ENCODE measurements around the gene CINP. TPM values are rescaled to one million over a fixed set of nuclear protein-coding genes. Genes with fewer than 3 reads are reported as not detected.

Gene CINP
- total RNA-seq, 1 experiment from 2014 or later, result 76.9 TPM

DNA sequence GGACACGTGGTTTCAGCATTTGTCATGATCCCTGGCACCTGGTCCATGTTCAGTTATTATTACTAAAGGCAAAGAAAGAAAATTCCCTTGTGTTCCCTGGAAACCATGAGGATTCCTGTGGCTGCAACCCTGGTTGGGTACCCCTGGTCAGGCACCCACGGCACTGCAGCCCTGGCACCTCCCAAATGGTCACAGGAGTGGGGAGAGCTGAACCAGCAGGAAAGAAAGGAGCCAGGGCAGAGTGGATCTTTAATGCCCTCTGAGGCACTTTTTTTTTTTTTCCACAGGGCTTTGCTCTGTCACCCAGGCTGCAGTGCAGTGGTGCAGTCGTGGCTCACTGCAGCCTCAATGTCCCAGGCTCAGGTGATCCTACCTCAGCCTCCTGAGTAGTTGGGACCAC is 17.5 kb downstream of the CINP start:
- Histone ChIP-seq H4K20me1 (ENCODE audit: low read length) (no peaks in the 10 kb centered on the region), H3K36me3 (ENCODE audit: low read depth, low read length) (peaks cover 21% of the 10 kb centered on the region), H2AFZ (ENCODE audit: low read length) (no peak overlapping the region), H3K4me3 (ENCODE audit: low read length) (no peak overlapping the region), H3K79me2 (ENCODE audit: low read length) (no peaks in the 10 kb centered on the region), H3K27ac (ENCODE audit: low read length) (no peak overlapping the region), H3K4me2 (ENCODE audit: low read length) (no peak overlapping the region), H3K9me3 (ENCODE audit: low read length) (no peaks in the 10 kb centered on the region), H3K4me1 (ENCODE audit: insufficient read depth, low read length) (no peaks in the 10 kb centered on the region), H3K27me3 (ENCODE audit: low read length) (no peaks in the 10 kb centered on the region), H3F3A (ENCODE audit: low read length, unreplicated experiment) (no peaks in the 10 kb centered on the region), H3K9me2 (replicated peaks; ENCODE audit: low read length) (no peaks in the 10 kb centered on the region), H3K9ac (ENCODE audit: low read length) (no peak overlapping the region)
- ChIA-PET CTCF (no interaction called here), POLR2A (ENCODE audit: unreplicated experiment) (no interaction called here)
- TF ChIP-seq EZH2 (IDR thresholded peaks at IDR 0.05; ENCODE audit: low read length, unreplicated experiment) (no peak), EZH2phosphoT487 (IDR thresholded peaks at IDR 0.05; ENCODE audit: borderline replicate concordance, low read length) (no peak)
- TF ChIP-seq, protein P1, sequence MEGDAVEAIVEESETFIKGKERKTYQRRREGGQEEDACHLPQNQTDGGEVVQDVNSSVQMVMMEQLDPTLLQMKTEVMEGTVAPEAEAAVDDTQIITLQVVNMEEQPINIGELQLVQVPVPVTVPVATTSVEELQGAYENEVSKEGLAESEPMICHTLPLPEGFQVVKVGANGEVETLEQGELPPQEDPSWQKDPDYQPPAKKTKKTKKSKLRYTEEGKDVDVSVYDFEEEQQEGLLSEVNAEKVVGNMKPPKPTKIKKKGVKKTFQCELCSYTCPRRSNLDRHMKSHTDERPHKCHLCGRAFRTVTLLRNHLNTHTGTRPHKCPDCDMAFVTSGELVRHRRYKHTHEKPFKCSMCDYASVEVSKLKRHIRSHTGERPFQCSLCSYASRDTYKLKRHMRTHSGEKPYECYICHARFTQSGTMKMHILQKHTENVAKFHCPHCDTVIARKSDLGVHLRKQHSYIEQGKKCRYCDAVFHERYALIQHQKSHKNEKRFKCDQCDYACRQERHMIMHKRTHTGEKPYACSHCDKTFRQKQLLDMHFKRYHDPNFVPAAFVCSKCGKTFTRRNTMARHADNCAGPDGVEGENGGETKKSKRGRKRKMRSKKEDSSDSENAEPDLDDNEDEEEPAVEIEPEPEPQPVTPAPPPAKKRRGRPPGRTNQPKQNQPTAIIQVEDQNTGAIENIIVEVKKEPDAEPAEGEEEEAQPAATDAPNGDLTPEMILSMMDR (conservative IDR thresholded peaks at IDR 0.05; ENCODE audit: low read depth, low read length), result no peak
- no TSS peak for BruUV-seq (replicated peaks)
- ATAC-seq (no peak), DNase-seq (no peak)
- intact Hi-C loops (cut with micrococcal nuclease), result no loop called here

GRCh38 chr14:102344485-102344884 is 18.2 kb downstream of the CINP start:
- no peaks in the 10 kb centered on the region for H3K27me3 ChIP-seq (ENCODE audit: low read length)
- H3K4me1 ChIP-seq (ENCODE audit: insufficient read depth, low read length), result no peaks in the 10 kb centered on the region
- no peak overlapping the region for H2AFZ ChIP-seq (ENCODE audit: low read length)
- peaks cover 21% of the 10 kb centered on the region for H3K36me3 ChIP-seq (ENCODE audit: low read depth, low read length)
- H3K79me2 ChIP-seq (ENCODE audit: low read length), result no peaks in the 10 kb centered on the region
- no peaks in the 10 kb centered on the region for H3K9me2 ChIP-seq (replicated peaks; ENCODE audit: low read length)
- no peak overlapping the region for H3K4me2 ChIP-seq (ENCODE audit: low read length)
- ChIA-PET POLR2A (ENCODE audit: unreplicated experiment) (no interaction called here), CTCF (no interaction called here)
- no TSS peak for BruUV-seq (replicated peaks)
- no peak for TF ChIP-seq EZH2 (IDR thresholded peaks at IDR 0.05; ENCODE audit: low read length, unreplicated experiment)
- TF ChIP-seq EZH2phosphoT487 (IDR thresholded peaks at IDR 0.05; ENCODE audit: borderline replicate concordance, low read length), result no peak
- TF ChIP-seq, protein P1 (conservative IDR thresholded peaks at IDR 0.05; ENCODE audit: low read depth, low read length), result no peak
- ATAC-seq, result no peak; the same call in 1 of the 2 replicates
- H3F3A ChIP-seq (ENCODE audit: low read length, unreplicated experiment), result no peaks in the 10 kb centered on the region
- no peaks in the 10 kb centered on the region for H4K20me1 ChIP-seq (ENCODE audit: low read length)
- no peaks in the 10 kb centered on the region for H3K9me3 ChIP-seq (ENCODE audit: low read length)
- DNase-seq, result no peak
- H3K27ac ChIP-seq (ENCODE audit: low read length), result no peak overlapping the region
- H3K4me3 ChIP-seq (ENCODE audit: low read length), result no peak overlapping the region
- no peak overlapping the region for H3K9ac ChIP-seq (ENCODE audit: low read length)
- intact Hi-C loops (cut with micrococcal nuclease), result no loop called here

- H4K20me1 ChIP-seq (ENCODE audit: low read length), result no peaks in the 10 kb centered on the region
- H3K79me2 ChIP-seq (ENCODE audit: low read length), result no peaks in the 10 kb centered on the region
- no peak overlapping the region for H3K4me3 ChIP-seq (ENCODE audit: low read length)
- H3K4me2 ChIP-seq (ENCODE audit: low read length), result no peak overlapping the region
- TF ChIP-seq EZH2 (IDR thresholded peaks at IDR 0.05; ENCODE audit: low read length, unreplicated experiment) (no peak), EZH2phosphoT487 (IDR thresholded peaks at IDR 0.05; ENCODE audit: borderline replicate concordance, low read length) (no peak)
- TF ChIP-seq, protein P1 (conservative IDR thresholded peaks at IDR 0.05; ENCODE audit: low read depth, low read length), result no peak
- H3K36me3 ChIP-seq (ENCODE audit: low read depth, low read length), result peaks cover 23% of the 10 kb centered on the region
- H3F3A ChIP-seq (ENCODE audit: low read length, unreplicated experiment), result no peaks in the 10 kb centered on the region
- no peak overlapping the region for H2AFZ ChIP-seq (ENCODE audit: low read length)
- no peak overlapping the region for H3K27ac ChIP-seq (ENCODE audit: low read length)
- CTCF ChIA-PET, result no interaction called here
- no peak for DNase-seq
- ATAC-seq, result no peak
- H3K4me1 ChIP-seq (ENCODE audit: insufficient read depth, low read length), result no peaks in the 10 kb centered on the region
- no peak overlapping the region for H3K9ac ChIP-seq (ENCODE audit: low read length)
- BruUV-seq (replicated peaks), result no TSS peak
- intact Hi-C loops (cut with micrococcal nuclease), result no loop called here
- no peaks in the 10 kb centered on the region for H3K9me2 ChIP-seq (replicated peaks; ENCODE audit: low read length)
- no peaks in the 10 kb centered on the region for H3K27me3 ChIP-seq (ENCODE audit: low read length)
- H3K9me3 ChIP-seq (ENCODE audit: low read length), result no peaks in the 10 kb centered on the region
- POLR2A ChIA-PET (ENCODE audit: unreplicated experiment), result no interaction called here
These were observed 18.6 kb downstream of the CINP start for GRCh38 chr14:102344084-102344483.
